GM23248 (cell line): ENCODE results near the gene SUGCT. TPM values are rescaled to one million over a fixed set of nuclear protein-coding genes. Genes with fewer than 3 reads are reported as not detected.

Experiments
- DNase-seq: peaks from one replicate; pipeline ENCODE4 v3.0.0-alpha.2; 2015
- H2AFZ ChIP-seq: fragments of 200-600 bp; sonication (generic); 2 replicates; pipeline ENCODE4 v1.6.1; 2016; ENCODE audit warnings: antibody characterized with exemption
- H3F3A ChIP-seq: fragments of 200-600 bp; sonication (generic); 2 replicates; pipeline ENCODE4 v1.6.1; 2016; ENCODE audit warnings: mild to moderate bottlenecking, antibody characterized with exemption, mixed run types; ENCODE audit not compliant: insufficient read depth
- H3K27ac ChIP-seq: fragments of 200-600 bp; sonication (generic); 2 replicates; pipeline ENCODE4 v1.5.1; 2016; ENCODE audit warnings: mild to moderate bottlenecking
- H3K27me3 ChIP-seq: fragments of 200-600 bp; sonication (generic); replicated peaks from 2 replicates; pipeline ENCODE4 v1.6.1; 2016; ENCODE audit warnings: mild to moderate bottlenecking; ENCODE audit not compliant: insufficient read depth
- H3K36me3 ChIP-seq: fragments of 200-600 bp; sonication (generic); 2 replicates; pipeline ENCODE4 v1.6.1; 2016; ENCODE audit warnings: low read depth, mild to moderate bottlenecking
- H3K4me1 ChIP-seq: fragments of 200-600 bp; sonication (generic); 2 replicates; pipeline ENCODE4 v1.6.1; 2016; ENCODE audit warnings: mild to moderate bottlenecking; ENCODE audit not compliant: insufficient read depth
- H3K4me2 ChIP-seq: fragments of 200-600 bp; sonication (generic); one replicate; pipeline ENCODE4 v1.6.1; 2016; ENCODE audit warnings: mild to moderate bottlenecking; ENCODE audit not compliant: unreplicated experiment
- H3K4me3 ChIP-seq: fragments of 200-600 bp; sonication (generic); 2 replicates; pipeline ENCODE4 v1.5.1; 2016; ENCODE audit warnings: mild to moderate bottlenecking
- H3K79me2 ChIP-seq: fragments of 200-600 bp; sonication (generic); 2 replicates; pipeline ENCODE4 v1.6.1; 2016; ENCODE audit warnings: mild to moderate bottlenecking; ENCODE audit not compliant: insufficient read depth
- H3K9ac ChIP-seq: fragments of 200-600 bp; sonication (generic); 2 replicates; pipeline ENCODE4 v1.6.1; 2016; ENCODE audit warnings: mild to moderate bottlenecking
- H3K9me2 ChIP-seq: fragments of 200-600 bp; sonication (generic); 2 replicates; pipeline ENCODE4 v1.6.1; 2016; ENCODE audit warnings: mixed run types, mild to moderate bottlenecking, moderate library complexity; ENCODE audit not compliant: insufficient read depth
- H3K9me3 ChIP-seq: fragments of 200-600 bp; sonication (generic); one replicate; pipeline ENCODE4 v1.6.1; 2017; ENCODE audit warnings: low read depth
- H4K20me1 ChIP-seq: fragments of 200-600 bp; sonication (generic); 2 replicates; pipeline ENCODE4 v1.6.0; 2016; ENCODE audit not compliant: insufficient read depth
- EZH2 ChIP-seq: fragments of 200-600 bp; sonication (generic); IDR thresholded peaks from 2 replicates; pipeline ENCODE4 v1.6.1; 2018; ENCODE audit warnings: antibody characterized with exemption, mild to moderate bottlenecking; ENCODE audit not compliant: insufficient read depth, poor library complexity, severe bottlenecking
- EZH2phosphoT487 ChIP-seq: fragments of 200-600 bp; sonication (generic); IDR thresholded peaks from 2 replicates; pipeline ENCODE4 v1.6.1; 2018; ENCODE audit warnings: antibody characterized with exemption, moderate library complexity, mild to moderate bottlenecking, low read depth; ENCODE audit not compliant: insufficient read depth
- WGBS, 2 experiments: methylation state at CpG; one replicate each; pipeline ENCODE4 v1.1.6; 2015 to 2017; ENCODE audit warnings: low lambda C conversion rate in 2 of 2, low coverage in 1 of 2; ENCODE audit errors: missing lambda C conversion rate in 2 of 2; 5-methylcytosine and 5-hydroxymethylcytosine counted together
- in situ Hi-C: fragments of 300-500 bp; cut with MboI; formaldehyde crosslinking; loops from 2 replicates; pipeline ENCODE4 v1.15.0; 2020
- polyA plus RNA-seq: library from polyadenylated mRNA; unstranded; fragments of >200 nt; fragmentation: Nextera tagmentation; extraction: Ambion mirVana; gene quantifications from 2 replicates; pipeline ENCODE4 v1.2.1, GENCODE V29; 2016
- total RNA-seq: library from RNA; depleted of rRNA; stranded (reverse); fragments of >200 nt; shearing (Covaris generic); gene quantifications from 2 replicates; pipeline ENCODE4 v1.2.3, GENCODE V29; 2014

The SUGCT gene
- total and polyA plus RNA-seq, 2 experiments from 2014 or later = 2.2 to 7.1 TPM

- peak; percentile 31 for DNase-seq
- Histone ChIP-seq H3K4me3 (no peak overlapping the region), H3K9me2 (no peaks in the 10 kb centered on the region), H3K9me3 (no peaks in the 10 kb centered on the region), H3F3A (peaks cover 21% of the 10 kb centered on the region), H4K20me1 (no peaks in the 10 kb centered on the region), H3K79me2 (no peaks in the 10 kb centered on the region), H3K4me2 (peak overlapping the region; percentile 60), H3K4me1 (peaks cover 53% of the 10 kb centered on the region), H3K9ac (no peak overlapping the region), H3K36me3 (no peaks in the 10 kb centered on the region), H3K27ac (no peak overlapping the region), H2AFZ (no peak overlapping the region), H3K27me3 (no peaks in the 10 kb centered on the region)
- in situ Hi-C loops = no loop called here
- TF ChIP-seq EZH2 (no peak), EZH2phosphoT487 (no peak)
Measured at GRCh38 chr7:40716052-40716451, 581.2 kb downstream of the SUGCT start.

DNA sequence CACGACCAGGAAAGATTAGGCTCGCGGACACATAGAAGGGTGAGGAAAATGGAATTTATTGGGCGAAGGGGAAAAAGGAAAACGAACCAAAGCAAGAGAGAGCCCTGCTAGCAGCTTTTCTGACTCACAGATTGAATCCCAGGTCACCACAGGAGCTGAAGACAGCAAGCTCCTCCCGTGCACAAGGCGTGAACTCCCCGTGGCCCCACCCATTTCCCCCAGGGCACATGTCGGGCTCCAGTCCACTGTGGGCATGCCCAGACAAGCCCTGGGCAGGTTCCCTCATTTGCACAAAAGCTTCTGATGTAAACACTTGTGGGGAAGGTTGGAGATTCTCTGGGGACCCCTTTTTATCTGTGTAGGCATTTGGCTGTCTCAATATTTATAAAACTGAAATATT, 582.4 kb downstream of the SUGCT start:
- Histone ChIP-seq H3K4me3 (peak overlapping the region; percentile 35), H3K9ac (peak overlapping the region; percentile 45)

DNA sequence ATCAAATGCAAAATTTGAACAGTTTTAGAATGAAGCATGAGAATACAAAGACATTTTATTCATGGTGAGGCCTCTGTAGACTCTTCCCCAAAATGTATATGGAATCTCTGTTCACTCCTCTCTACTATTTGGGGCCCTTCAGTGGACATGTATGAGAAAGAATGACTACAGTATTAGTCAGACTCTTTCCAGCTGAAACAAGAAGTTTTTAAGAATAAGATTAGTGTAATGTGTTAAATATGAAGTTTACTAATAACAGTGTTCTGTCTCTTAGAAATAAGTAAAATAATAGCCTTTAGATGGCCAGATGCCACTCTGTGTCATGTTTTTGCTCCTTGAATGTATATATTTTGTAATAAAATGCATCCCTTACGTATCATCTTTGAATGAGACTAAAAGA, 585.6 kb downstream of the SUGCT start:
- no peaks in the 10 kb centered on the region for H3K9me2 ChIP-seq
- peak overlapping the region; percentile 55 for H3K27ac ChIP-seq
- no peaks in the 10 kb centered on the region for H3K9me3 ChIP-seq
- TF ChIP-seq EZH2phosphoT487 (no peak), EZH2 (no peak)
- H3K9ac ChIP-seq = no peak overlapping the region
- in situ Hi-C loops = no loop called here
- peak overlapping the region; percentile 24 for H3K4me2 ChIP-seq
- no peaks in the 10 kb centered on the region for H3K27me3 ChIP-seq
- H3K36me3 ChIP-seq = no peaks in the 10 kb centered on the region
- DNase-seq = peak; percentile 72
- H3K4me3 ChIP-seq = no peak overlapping the region
- no peaks in the 10 kb centered on the region for H3K79me2 ChIP-seq
- H4K20me1 ChIP-seq = no peaks in the 10 kb centered on the region
- no peak overlapping the region for H2AFZ ChIP-seq
- 78 to 79% methylated on average over 1 of the region's 1 CpG for WGBS, 2 experiments
- peaks cover 45% of the 10 kb centered on the region for H3K4me1 ChIP-seq
- peaks cover 23% of the 10 kb centered on the region for H3F3A ChIP-seq

More for the DNA sequence above, 582.4 kb downstream of the SUGCT start:
- peak; percentile 79 for DNase-seq
- in situ Hi-C loops = no loop called here
- Histone ChIP-seq H3K4me1 (peaks cover 62% of the 10 kb centered on the region), H3K9me3 (no peaks in the 10 kb centered on the region), H3K36me3 (no peaks in the 10 kb centered on the region), H3K27me3 (no peaks in the 10 kb centered on the region), H3K4me2 (peak overlapping the region; percentile 60), H4K20me1 (no peaks in the 10 kb centered on the region), H2AFZ (peak overlapping the region; percentile 35), H3K79me2 (no peaks in the 10 kb centered on the region), H3K9me2 (no peaks in the 10 kb centered on the region), H3K27ac (peak overlapping the region; percentile 62), H3F3A (peaks cover 31% of the 10 kb centered on the region)
- WGBS, 2 experiments = 37% methylated on average over 9 of the region's 9 CpGs
- TF ChIP-seq EZH2phosphoT487 (no peak), EZH2 (no peak)

- in situ Hi-C loops = no loop called here
- DNase-seq = no peak
- 74 to 76% methylated on average over 2 of the region's 2 CpGs for WGBS, 2 experiments
- Histone ChIP-seq H3K4me2 (peak overlapping the region; percentile 12), H3K36me3 (no peaks in the 10 kb centered on the region), H3K9ac (no peak overlapping the region), H3K9me3 (no peaks in the 10 kb centered on the region), H3K27ac (peak overlapping the region; percentile 55; the same call in 1 of the 2 replicates), H3K79me2 (no peaks in the 10 kb centered on the region), H3K9me2 (no peaks in the 10 kb centered on the region), H3F3A (peaks cover 16% of the 10 kb centered on the region), H2AFZ (no peak overlapping the region), H3K4me1 (peaks cover 35% of the 10 kb centered on the region), H3K4me3 (no peak overlapping the region), H3K27me3 (no peaks in the 10 kb centered on the region), H4K20me1 (no peaks in the 10 kb centered on the region)
- TF ChIP-seq EZH2phosphoT487 = no peak
- TF ChIP-seq EZH2 = no peak
Measured at GRCh38 chr7:40721342-40721949, 586.6 kb downstream of the SUGCT start.
